HG03342 (cell line): ENCODE data around the gene TTC21B.

ENCODE experiments used
- ATAC-seq: cut with Tn5 transposase; IDR thresholded peaks from one replicate; pipeline ENCODE4 v1.9.1; 2021; ENCODE audit warnings: mild to moderate bottlenecking, moderate library complexity; ENCODE audit not compliant: unreplicated experiment

The TTC21B gene

GRCh38 chr2:165927353-165927752 lies 26.2 kb downstream of the TTC21B start:
- ATAC-seq, result no peak

GRCh38 chr2:165924946-165925345 lies 28.6 kb downstream of the TTC21B start:
- peak; percentile 53 for ATAC-seq

GRCh38 chr2:165920748-165921147 lies 32.8 kb downstream of the TTC21B start:
- no peak for ATAC-seq

GRCh38 chr2:165913636-165914035 lies 39.9 kb downstream of the TTC21B start:
- no peak for ATAC-seq

- ATAC-seq, result no peak
Measured at GRCh38 chr2:165911981-165912380, 41.6 kb downstream of the TTC21B start.

- no peak for ATAC-seq
Measured at GRCh38 chr2:165911231-165911630, 42.3 kb downstream of the TTC21B start.

- no peak for ATAC-seq
Measured at GRCh38 chr2:165909466-165909865, 44.1 kb downstream of the TTC21B start.

GRCh38 chr2:165905854-165906253 lies 47.7 kb downstream of the TTC21B start:
- no peak for ATAC-seq

- ATAC-seq, result no peak
Measured at GRCh38 chr2:165905269-165905668, 48.3 kb downstream of the TTC21B start.

- ATAC-seq, result no peak
Measured at GRCh38 chr2:165904432-165904831, 49.1 kb downstream of the TTC21B start.

- no peak for ATAC-seq
Measured at GRCh38 chr2:165903406-165903805, 50.2 kb downstream of the TTC21B start.

GRCh38 chr2:165902934-165903333 lies 50.6 kb downstream of the TTC21B start:
- peak; percentile 70 for ATAC-seq

GRCh38 chr2:165901620-165902298 lies 51.8 kb downstream of the TTC21B start:
- no peak for ATAC-seq

- ATAC-seq, result no peak
Measured at GRCh38 chr2:165899311-165899710, 54.3 kb downstream of the TTC21B start.

- no peak for ATAC-seq
Measured at GRCh38 chr2:165898381-165898780, 55.2 kb downstream of the TTC21B start.

GRCh38 chr2:165897726-165898125 lies 55.9 kb downstream of the TTC21B start:
- peak; percentile 72 for ATAC-seq

- no peak for ATAC-seq
Measured at GRCh38 chr2:165897074-165897473, 56.5 kb downstream of the TTC21B start.

GRCh38 chr2:165895974-165896373 lies 57.6 kb downstream of the TTC21B start:
- peak; percentile 71 for ATAC-seq

- ATAC-seq, result no peak
Measured at GRCh38 chr2:165893556-165893955, 60.0 kb downstream of the TTC21B start.

- no peak for ATAC-seq
Measured at GRCh38 chr2:165892526-165892925, 61.0 kb downstream of the TTC21B start.

GRCh38 chr2:165891943-165892342 lies 61.6 kb downstream of the TTC21B start:
- no peak for ATAC-seq

- no peak for ATAC-seq
Measured at GRCh38 chr2:165891345-165891744, 62.2 kb downstream of the TTC21B start.

- no peak for ATAC-seq
Measured at GRCh38 chr2:165889798-165890197, 63.8 kb downstream of the TTC21B start.
